ENCODE data around the gene PPFIBP1. TPM values are rescaled to one million over a fixed set of nuclear protein-coding genes. Genes with fewer than 3 reads are reported as not detected.
"Not testable (repeated sequence)": the region's sequence is repeated elsewhere in the genome, so short reads cannot be mapped to it uniquely, and the experiment has no call there.

Gene PPFIBP1
- total RNA-seq, 1 experiment from 2014 or later: 45.4 TPM

DNA sequence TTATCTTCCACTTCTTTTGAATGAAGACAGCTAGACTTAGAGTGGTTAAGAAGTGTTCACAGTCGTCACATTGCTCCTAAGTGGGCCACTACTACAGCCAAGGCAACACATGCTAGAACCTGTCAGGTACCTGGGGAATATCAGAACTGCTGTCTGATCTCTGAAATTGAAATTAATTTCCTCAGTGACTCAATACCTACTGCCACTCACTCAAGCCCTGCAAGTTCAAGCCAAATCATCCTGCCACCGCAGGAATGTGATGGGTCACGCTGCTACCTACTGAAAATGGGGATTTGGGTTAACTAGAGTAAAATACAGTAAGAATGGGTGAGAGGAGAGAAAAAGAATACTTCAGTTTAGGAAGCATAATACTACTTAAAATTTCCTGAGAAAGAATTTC lies 67.7 kb downstream of the PPFIBP1 start:
- peak; percentile 37 for DNase-seq (ENCODE audit: low read depth)

DNA sequence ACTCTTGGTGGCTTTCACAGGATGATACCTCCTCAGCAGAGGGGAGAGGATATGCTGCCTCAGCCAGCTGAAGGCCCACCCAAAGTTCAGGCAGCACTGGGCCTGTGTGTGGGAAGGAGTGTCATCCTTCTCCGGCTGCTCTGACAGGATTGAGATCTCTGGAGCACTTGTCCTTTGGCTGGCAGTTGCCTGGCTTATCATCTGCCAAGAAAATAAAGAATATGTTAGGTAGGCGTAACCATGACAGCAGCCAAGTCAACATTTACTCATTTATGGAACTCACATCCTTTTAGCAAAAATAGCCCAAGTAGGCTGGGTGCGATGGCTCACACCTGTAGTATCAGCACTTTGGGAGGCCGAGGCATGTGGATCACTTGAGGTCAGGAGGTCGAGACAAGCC lies 68.5 kb downstream of the PPFIBP1 start:
- peak; percentile 92 for DNase-seq (ENCODE audit: low read depth)

DNA sequence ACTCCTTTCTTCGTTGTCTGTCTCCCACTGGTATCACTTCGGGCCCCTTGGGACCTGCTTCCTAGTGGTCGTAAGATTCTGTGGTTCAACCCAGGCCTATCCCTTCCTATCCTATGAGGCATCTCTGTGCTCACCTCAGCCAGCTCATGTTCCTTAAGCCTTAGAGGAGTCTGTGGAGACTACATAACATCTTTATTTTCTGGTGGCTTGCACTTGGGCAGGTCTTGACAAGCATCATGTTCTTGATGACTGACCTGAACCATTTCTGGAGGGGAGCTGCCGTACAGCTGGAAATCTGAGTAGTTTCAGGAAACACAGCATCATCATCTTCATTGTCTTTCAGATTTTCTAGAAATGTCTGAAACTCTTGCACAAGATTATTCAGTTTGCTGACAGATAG lies 69.3 kb downstream of the PPFIBP1 start:
- DNase-seq (ENCODE audit: low read depth): no peak

DNA sequence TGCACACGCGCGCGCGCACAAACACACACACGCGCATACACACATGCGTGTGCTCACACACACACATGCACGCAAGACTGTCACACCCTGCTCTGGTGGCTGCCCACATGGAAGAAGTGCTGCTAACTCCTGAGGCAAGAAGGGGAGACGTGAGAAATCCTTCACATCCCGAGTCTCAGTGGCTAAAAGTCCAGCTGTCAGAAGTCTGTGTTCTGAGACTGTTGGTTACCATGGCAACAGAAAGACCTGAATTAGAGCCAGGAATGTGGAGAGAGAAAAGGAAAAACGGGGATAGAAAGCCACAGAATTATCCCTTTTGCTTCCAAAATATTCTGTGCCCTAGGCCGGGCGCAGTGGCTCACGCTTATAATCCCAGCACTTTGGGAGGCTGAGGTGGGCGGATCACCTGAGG lies 71.2 kb downstream of the PPFIBP1 start:
- peak; percentile 92 for DNase-seq (ENCODE audit: low read depth)

DNA sequence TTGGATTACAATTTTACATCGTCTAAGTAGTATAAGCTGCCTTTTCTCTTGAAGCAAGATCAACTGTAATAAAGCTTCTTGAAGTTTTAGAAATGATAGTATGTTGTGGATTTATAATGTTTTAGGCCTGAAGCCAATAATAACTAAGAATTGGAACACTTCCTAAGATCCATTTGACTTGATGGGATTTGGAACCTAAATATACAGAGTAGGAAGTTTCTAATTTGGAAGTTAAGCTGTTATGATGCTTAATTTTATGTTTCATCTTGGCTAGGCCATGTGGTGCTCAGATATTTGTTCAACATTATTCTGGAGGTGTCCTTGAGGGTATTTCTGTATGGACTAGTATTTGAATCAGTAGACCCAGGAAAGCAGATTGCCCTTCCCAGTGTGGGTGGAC lies 74.9 kb downstream of the PPFIBP1 start:
- DNase-seq (ENCODE audit: low read depth): not testable (repeated sequence)

DNA sequence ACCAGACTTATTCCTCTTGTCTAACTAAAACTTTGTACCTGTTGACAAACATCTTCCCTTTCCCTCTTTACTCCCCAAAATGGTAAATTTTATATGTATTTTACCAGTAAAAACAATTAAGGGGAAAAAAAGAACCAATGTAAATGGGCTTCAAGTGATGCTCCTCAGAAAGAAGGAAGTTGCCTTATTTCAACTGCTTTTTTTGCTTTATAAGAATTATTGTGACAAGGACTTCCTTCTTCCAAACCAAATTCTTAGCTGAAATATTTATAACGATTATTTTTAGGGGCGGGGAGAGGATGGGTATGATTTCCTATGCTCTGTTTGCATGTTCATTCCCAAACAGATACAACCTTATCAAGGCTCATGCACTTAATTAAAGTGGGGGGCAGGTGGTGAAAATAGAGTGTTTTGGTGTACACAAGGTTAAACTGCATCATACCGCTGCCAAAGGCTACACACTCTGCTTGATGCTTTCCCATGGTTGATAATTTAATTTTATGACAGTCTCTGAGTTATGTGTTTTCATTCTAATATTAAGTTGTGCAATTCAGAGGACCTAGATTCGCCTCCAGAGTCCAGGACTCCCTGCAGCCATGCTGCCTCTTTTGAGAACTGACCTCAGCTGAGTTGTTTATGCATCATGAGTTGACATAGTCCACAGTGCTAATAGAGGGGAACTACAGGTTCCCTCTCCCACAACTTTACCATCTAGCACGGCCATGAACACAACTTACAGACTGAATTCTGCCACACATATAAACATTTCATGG lies 77.2 kb downstream of the PPFIBP1 start:
- DNase-seq (ENCODE audit: low read depth): not testable (repeated sequence)

DNA sequence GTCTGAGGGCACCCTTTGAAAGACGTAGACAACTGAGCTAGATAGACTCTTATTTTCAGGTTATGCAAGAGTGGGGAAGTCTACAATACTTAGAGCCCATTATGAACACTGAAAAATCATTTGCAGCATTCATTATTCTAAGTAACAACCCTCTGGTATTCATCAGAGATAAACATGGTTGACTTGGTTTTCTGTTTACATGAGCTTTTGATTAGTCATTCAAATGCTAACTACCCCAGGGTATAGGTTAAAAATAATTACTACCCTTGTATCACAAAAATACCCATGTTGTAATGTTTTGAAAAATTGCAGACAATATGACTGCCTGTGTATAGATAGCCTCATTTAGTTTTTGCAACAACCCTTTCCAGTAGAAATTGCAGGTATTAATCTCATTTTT lies 78.5 kb downstream of the PPFIBP1 start:
- peak; percentile 55 for DNase-seq (ENCODE audit: low read depth)

DNA sequence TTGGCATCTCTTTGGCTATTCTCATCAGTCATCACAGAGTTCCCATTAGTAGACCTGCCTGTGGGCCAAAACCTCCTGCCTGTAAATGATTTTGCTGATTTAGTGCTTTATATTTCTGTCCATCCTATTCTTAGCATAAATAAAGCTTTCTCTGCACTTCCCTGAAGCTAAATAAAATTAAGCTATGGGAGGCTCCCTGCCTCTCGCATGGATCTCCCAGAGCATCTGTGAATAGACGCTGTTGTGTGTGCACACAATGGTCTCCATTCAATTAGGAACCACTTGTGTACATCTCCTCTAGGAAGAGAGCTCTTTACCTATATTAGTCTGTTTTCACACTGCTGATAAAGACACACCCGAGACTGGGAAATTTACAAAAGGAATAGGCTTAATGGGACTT lies 80.4 kb downstream of the PPFIBP1 start:
- no peak for DNase-seq (ENCODE audit: low read depth)

DNA sequence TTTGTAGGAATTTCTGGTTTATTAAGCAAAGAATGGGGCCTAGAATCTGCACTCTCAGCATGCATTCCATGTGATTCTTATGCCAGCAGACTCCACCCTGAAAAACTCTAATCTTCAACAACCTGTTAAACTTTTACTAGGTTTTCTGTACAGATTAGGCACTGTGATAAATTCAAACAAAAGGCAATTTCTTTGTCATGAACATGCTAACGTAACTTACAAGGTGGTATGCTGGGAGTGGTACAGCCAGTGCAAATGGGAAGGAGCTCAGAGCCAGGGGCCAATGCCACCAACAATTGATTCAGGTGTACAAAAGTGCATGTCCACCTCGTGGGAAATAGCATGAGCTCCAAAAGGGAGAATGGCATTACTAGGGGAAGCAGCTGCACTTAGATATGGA lies 83.0 kb downstream of the PPFIBP1 start:
- DNase-seq (ENCODE audit: low read depth): no peak

DNA sequence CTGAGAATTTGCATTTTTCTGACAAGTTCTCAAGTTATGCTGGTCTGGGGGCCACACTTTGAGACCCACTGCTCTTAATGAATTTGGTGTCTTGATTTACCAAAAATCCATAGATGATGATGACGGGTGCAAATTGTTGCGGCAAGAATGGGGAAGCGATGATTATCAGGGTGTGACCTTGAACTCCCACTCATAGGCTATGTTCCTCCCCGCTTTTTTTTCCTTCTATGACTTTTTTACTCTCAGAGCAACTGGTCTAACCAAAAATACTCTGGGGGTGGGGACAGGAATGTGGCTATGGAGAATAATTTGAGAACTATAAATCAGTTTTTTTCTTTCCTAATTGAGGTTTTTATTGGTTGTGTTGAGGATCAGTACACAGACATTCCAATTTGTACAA lies 83.6 kb downstream of the PPFIBP1 start:
- no peak for DNase-seq (ENCODE audit: low read depth)

DNA sequence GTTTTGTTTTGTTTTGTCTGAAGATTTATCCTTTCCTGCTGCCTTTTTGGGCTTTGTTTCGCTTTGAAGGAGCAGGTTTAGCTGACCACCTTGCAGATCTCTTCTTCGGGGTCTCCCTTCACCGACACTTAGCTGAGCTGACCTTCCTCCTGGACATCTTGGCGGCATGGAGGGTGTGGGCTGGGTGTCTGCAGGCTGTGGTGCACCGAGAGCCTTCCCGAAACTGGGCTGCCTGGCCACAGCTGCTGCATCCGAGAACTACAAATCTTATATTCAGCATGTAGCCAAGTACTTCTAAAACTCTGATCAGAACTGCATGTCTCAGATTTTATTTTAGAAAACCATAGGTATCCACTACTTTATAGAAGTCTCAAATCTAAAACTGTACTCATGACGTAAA lies 84.9 kb downstream of the PPFIBP1 start:
- DNase-seq (ENCODE audit: low read depth): no peak

DNA sequence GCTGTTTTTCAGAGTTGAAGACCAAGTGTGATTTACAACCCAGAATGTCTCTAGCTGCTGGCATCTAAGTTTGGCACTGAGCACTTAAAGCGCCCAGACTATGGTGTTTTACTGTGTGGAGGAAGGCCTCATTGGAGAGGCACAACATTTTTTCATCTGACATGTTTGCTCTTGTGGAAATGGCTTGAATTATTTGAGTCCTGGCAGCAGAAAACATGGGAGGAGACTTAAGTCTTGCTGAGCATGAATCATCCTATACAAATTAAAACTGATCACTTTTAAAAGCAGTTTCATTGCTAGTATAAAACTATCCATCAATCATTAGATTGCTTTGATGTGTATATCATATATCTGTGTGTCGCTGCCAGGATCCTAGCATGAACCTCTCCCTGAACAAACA lies 86.4 kb downstream of the PPFIBP1 start:
- DNase-seq (ENCODE audit: low read depth): peak; percentile 73

DNA sequence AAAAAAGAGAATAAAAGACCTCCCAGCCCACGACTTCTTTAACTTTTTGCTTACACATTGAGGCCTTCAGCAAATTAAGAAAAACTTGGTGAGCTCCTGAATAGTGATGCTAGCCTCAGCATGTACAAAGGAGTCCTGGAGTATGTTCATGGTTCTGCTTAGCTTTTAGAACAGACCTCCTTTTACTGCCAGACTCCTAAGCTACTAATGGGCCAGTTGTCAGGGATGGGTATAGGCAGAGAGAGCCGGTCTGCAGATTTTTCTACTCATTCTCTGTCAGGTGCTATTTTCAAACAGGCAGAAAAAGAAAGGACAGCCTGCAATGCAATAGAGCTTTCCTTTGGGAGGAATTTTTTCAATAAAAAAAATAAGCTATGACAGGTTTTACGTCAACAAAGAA lies 90.4 kb downstream of the PPFIBP1 start:
- DNase-seq (ENCODE audit: low read depth): no peak

DNA sequence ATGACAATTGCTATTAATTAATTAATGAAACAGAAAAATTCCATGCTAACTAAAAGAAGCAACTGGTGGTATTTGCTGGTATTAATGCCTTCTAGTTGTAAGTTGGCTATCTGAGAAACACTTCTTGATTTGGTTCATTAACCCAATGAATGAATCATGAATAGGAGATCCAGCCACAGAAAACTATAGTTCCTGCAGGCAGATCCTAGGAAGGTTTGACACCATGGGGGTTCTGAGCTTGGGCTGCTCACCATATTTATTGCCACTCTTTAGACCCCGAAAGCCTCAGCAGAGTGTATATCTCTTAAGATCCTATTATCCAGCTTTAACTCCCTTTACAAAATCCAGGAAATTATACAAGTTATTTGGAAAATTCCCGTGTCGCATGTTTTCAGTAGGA lies 90.9 kb downstream of the PPFIBP1 start:
- DNase-seq (ENCODE audit: low read depth): peak; percentile 42

DNA sequence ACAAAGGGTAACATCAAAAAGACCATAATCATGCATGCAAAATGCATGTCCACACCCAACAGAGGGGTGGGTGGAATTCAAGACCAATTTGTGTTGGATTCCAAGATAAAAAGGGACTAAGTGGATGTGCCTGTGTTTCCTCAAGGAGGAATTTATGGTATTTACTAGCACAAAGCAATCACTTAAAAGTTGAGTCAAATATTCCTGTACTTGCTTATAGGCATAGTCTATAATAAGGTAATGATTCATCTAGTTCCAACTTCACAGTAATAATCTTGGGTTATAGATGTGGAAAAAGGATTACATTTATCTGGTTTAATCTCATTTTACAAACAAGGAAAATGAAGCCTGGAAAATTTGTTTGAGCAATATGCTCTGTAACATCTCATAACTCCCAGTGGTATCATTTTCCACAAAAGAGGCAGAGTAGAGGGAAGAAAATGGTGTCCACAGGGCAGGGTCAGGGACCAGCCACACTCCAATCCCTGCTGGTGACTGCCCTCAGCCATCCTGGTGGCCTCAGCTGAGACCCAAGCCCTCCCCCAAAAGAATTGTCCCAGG lies 91.4 kb downstream of the PPFIBP1 start:
- DNase-seq (ENCODE audit: low read depth): peak; percentile 76

DNA sequence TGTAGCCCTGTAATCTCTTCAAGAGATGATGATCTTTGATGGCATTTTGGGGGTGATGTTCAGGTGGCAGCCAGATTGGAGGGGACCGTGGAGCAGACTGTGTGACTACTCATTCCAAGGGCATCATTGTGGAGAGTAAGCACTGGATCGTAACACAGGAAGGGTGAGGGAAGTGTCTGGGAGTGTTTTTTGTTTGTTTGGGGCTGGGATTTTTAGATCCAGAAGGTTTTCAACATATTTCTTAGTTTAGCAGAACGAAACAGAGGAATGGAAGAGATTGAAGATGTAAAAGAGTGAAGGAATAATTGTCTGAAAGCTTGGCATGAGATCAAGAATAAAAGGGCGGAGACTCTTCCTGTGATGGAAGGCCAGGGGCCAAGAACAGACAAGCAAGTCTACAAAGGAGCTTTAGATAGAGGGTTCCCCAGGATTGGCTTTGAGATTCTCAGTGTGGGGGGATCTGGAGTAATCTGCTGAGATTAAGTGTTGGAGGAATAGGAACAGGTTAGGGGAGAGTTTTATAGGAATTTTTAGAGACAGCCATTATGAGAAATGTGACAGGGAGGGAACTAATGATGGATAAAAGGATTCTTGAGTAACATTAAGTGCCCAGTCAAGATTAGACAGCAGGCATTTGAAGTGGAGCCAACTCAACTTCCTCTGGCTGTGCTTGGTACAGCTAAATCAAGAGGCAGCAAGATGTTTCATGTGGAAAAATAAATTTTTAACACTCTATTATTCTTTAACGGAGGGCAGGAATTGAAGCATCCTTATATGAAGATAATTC lies 92.5 kb downstream of the PPFIBP1 start:
- peak; percentile 67 for DNase-seq (ENCODE audit: low read depth)

DNA sequence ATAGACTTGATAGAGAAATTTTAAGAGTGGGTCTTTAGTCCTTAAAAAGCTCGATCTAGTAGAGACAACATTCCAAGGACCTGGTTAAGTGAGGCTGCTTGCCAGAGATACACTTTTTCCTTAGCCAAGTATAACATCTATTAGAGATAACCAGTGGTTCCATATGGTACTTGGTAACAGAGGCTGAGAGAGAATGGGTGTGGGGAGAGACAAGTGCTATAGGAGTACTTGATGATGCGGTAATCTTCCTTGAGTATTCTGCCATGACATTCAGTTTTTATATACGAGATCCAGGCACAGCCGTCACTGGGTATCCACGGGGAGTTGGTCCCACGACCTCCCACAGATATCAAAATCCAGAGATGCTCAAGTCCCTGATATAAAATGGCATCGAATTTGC lies 94.8 kb downstream of the PPFIBP1 start:
- no peak for DNase-seq (ENCODE audit: low read depth)

DNA sequence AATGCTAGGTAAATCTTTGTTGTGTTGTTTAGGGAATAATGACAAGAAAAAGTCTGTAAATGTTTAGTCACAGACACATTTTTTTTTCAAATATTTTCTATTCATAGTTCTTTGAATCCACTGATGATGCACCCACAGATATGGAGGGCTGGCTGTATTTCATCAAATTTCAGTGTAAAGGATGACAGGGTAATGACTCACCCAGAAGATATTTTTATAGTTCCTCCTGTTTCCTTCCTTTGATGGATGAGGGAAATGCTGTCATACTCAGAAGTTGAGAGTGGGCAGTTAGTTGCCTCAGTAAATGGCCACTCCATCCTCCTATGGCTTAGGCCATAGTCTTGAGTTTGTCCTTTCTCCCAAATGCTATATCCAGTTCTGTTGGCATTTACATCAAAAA lies 95.3 kb downstream of the PPFIBP1 start:
- DNase-seq (ENCODE audit: low read depth): peak; percentile 94

DNA sequence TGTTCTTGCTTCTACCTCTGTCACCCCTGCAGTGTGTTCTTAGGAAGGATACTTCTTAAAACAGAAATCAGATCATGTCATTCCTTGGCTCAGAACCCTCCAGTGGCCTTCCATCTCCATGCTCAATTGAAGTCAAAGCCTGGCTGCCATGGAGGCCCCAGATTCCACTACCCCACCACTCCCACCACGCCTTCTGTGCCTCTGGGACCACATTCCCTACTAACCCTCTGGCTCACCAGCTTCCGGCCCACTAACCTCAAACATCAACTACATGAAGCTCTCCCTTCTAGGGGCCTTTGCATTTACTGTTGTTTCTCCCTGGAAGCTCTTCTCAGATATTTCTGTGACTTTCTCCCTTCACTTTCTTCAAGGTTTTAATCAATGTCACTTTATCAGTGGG lies 96.1 kb downstream of the PPFIBP1 start:
- peak; percentile 40 for DNase-seq (ENCODE audit: low read depth)

DNA sequence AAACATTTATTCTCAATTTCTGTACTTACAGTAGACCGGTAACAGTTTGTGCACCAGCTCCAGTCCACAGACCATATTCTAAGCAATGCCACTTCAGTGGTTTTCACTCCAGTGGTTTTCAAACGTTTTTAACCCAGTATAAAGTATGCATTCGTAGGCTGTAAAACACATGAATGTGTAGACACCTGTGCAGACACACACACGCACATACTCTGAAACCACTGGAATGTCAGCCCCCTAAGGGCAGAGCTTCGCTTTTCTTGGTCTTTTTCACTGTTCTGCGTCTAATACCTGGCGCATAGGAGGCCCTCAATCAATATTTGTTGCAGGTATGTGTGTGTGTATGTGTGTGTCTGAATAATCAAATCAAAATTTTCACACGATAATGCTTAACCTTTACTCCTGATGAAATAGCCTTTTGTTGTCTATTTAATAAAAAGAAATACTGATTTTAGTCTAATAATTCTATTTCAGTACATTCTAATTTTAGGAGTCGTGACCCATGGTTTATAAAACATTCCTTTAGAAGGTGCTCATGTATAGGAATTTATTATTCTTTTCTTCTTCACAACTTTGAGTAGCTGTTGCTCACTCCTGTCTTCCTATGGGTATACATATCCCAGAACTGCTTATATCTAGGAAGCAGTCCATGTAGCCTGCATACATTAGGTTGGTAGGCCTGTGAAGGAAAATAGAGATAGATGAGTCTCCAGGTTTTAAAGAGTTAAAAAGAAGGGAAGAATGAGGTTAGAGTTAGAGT lies 98.6 kb downstream of the PPFIBP1 start:
- no peak for DNase-seq (ENCODE audit: low read depth)

DNA sequence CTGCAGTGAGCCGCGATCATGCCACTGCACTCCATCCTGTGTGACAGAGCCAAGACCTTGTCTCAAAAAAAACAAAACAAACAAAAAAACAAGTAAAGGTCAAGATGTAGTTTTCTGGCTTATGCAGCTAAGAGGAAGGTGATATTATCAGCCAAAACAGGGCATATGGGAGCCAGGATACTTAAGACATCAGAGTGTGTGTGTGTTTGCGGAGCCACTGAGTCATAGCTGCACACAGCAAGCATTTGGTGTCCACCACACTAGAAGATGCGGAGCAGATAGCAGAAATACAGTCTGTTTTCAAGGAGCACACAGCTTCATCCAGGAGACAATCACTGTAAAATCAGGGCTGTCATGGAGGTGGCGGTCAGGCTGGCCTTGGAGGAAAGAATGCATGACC lies 99.6 kb downstream of the PPFIBP1 start:
- DNase-seq (ENCODE audit: low read depth): peak; percentile 84

DNA sequence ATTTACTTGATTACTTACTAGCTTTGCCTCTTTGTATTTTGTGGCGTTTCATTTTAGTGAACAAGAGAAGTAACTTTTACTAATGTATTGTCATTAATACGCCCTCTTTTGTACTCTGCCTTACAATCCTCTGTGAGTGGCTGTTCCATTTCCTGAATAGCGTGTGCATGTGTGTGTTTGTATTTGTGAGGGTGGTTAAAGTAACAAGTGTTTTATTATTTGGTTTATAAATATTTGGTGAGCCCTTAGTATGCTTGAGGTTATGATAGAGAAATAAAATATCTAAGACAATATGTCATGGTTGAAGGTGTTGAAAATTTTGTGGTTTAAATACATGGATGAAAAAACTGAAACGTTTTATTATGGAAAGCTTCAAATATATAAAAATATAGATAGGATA lies 100.6 kb downstream of the PPFIBP1 start:
- DNase-seq (ENCODE audit: low read depth): peak; percentile 25

Data from M059J (cell line).